ENCODE data around the gene ATF7IP2.

GRCh38 chr16:10530685-10531084 is 144.8 kb downstream of the ATF7IP2 start:
- TF ChIP-seq CTCF (conservative IDR thresholded peaks at IDR 0.05): no peak
- no peak for TF ChIP-seq EZH2 (IDR thresholded peaks at IDR 0.05; ENCODE audit: low read depth)

Data from PC-9 (cell line).